Inflammatory macrophage treated with lipopolysaccharide for 4 hours (primary cell): ENCODE measurements around the gene SHISAL1.

Experiments
- DNase-seq: peaks from one replicate; pipeline ENCODE4 v3.0.0-alpha.2; 2020

The SHISAL1 gene

GRCh38 chr22:44298406-44299091 lies 14.2 kb downstream of the SHISAL1 start:
- no peak for DNase-seq

DNA sequence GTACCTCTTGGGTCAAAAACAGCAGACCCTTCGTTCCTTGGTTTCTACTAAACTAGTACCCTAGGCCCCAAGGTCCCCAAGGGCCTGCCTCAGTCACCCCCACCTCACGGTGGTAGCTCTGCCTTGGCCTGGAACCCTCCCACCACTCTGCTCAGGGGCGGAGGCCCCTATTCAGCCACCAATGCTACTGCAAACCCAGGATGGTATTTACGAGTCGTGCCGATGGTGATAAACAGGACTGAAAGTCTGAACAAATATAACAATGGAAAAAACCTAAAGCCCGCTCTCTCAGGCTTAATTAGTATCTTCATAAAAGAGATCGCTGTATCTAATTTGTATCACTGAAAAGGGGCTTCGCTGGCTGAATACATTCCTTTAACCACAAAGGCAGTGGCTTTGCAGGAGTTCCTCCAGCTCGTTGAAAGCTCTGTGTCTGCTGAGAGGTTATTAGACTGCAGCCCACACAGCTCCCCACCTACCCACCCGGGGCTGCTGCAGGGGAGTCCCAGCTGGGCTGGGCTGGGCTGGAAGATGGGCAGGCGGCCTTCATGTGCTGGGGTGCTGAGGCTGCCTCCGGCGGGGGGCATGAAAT lies 15.2 kb downstream of the SHISAL1 start:
- no peak for DNase-seq

DNA sequence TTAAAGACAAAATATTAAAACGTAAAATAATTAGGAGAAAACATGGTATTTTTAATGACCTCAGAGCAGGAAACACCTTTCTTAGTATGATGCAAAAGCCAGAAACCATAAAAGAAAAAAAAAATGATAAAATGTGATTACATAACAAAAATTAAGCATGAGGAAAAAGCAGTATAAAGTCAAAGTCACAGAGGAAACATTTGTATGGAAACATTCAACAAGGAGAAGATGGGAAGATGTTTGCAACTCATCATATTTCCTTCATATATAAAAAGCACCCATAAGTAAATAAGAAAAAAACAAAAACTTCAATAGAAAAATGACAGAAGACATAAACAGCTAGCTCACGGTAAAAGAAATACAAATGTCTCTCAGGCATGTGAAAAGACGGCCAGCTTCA lies 17.3 kb downstream of the SHISAL1 start:
- no peak for DNase-seq

DNA sequence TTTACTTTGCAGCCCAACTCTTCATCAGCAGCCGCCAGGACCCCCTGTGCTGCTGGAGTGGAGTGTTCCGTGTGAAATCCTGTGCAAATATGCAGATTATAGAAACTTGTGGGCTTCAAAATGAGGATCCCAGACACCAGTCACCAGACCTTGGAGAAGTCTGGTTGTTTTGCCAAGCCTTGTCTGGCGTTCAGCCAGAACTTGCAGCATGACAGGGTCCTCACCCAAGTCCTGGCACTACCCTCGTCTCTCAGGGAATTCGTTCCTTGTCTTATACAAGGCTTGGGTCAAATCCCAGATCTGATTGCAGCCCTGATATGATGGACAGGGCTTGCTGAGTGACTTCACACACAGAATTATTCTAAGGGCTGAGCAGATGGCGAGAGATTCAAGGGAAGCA lies 18.9 kb downstream of the SHISAL1 start:
- DNase-seq: no peak

- DNase-seq: no peak
These were observed 19.7 kb downstream of the SHISAL1 start for GRCh38 chr22:44293034-44293433.

- no peak for DNase-seq
These were observed 20.2 kb downstream of the SHISAL1 start for GRCh38 chr22:44292521-44292920.

- DNase-seq: no peak
These were observed 20.9 kb downstream of the SHISAL1 start for GRCh38 chr22:44291674-44292360.

DNA sequence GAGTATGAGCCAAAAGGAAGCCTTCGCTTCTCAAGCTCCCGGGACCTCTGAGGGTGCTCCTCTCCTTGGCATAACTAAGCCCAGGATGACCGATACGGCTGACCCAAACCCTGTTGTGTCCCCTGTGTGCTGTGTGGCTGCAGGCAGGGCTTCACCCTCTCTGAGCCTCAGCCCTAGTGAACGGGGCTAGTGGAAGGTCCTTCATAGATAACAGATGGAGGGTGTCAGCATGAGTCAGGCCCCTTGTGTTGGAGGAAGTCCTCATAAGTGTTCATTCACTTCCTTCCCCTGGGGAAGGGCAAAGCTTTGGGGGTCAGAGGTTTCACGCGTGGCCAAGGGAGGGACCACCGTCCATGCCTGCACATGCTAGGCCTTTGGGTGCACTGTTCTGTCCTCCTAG lies 21.5 kb downstream of the SHISAL1 start:
- peak; percentile 36 for DNase-seq

DNA sequence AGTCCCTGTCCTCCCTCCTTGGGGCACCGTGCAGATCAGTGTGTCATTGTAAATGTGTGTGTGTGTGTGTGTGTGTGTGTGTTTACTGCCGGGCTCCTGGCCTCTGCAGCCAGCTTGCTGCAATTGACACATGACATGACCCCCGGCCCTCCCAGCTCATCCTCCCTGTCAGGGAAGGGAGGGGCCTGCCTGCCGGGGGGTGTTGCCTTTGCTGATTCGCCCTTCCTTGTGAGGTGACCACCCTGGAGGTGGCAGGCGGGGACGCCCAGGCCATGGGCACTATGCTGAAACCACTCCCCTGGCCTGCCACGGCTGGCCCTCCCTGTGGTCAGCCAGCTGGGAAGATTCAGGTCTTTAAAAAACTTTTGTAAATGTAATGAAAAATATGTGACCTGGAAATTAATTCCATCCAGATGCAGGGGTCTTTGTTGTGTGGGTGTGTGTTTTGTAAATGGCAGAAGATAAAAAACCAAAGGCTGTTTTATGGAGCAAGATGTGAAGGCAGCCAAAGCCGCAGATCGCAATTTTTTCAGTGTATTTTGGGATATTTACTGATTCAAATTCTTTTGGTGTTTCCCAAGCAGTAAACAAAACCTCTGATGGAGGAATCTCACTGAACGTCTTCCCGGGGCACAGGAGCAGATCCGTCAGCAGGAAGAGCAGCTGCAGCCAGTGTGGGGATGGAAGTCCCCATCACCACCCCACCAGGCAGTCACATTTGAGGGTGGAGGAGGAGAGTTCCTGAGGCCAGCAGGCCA lies 23.2 kb downstream of the SHISAL1 start:
- DNase-seq: no peak

DNA sequence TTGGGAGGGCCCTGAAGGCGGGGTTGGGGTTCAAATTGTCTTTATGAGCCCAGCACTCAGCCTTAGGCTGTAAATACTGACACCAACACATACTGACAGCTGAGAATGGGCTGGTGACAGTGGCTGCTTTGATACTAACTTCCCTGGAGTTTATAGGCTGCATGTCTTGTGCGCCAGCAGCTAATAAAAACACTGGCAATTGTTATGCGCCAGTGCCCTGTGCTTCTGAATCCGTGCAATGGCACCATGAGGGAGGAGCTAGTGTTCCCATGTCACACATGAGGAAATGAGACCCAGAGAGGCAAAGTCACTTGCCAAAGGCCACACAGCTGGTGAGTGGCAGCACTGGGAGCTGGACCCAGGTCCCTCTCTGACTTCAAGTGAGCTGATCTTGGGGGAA lies 23.8 kb downstream of the SHISAL1 start:
- no peak for DNase-seq

DNA sequence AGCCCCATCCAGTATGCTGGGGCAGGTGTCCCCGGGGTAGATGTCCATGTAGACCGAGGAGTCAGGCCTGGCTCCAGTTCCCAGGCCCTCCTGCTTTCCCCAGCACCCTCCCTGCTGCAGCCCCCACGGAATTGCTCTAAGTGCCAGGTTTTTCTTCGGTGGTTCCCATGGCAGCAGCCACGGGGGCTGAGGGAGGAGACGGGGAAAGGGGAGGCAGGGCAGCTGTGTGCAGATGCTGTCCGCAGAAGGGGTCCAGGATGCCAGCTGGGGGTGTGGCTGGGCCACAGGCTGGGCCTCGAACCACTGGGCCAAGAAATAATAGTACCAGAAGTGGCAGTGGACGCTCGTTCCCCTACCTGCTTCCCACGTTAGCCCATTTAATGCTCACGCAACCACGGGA lies 25.0 kb downstream of the SHISAL1 start:
- no peak for DNase-seq

DNA sequence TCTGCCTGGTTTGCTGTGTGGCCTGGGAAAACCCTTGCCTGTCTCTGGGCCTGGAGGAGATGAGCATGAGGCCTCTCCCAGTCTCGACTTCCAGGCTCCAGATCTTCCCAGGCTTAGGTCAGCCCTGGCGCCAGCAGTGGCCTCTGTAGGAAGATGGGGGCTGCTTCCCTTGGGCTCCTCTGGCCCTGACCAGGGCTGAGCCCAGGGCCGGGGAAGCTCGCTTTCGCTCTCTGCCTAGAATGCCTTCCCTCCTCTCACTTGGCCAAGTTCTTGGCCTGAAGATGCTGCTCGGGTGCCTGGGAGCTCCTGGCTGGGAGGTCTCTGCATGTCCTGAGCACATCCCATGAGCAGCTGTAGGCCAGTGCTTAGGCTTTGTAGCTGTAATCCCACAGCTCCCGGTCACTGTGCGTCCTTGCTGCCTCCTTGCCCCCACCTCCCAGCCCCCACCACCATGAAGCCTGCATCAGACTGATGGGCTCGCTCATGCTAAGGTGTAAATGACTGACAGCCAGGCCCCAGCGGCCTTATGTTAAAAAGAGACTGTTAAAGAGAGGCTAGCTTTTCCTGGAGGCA lies 25.5 kb downstream of the SHISAL1 start:
- no peak for DNase-seq

DNA sequence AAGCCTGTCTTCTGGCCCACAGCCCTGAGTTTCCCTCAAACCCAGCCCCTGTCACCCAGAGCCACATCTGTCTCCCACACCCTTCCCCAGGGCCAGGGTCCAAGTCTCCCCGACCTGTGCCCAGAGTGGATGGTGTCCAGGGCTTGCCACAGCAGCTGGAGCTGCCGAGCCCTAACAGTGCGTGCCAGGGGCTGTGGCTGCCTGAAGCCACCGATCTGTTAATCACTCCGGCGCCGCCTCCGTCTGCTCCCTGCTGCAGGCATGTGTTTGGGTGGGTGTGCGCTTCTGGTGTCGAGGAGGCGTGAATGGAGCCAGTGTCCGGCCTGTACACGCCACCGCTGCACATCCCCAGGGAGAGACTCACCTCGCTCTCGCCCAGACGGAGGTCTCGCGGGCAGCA lies 26.1 kb downstream of the SHISAL1 start:
- no peak for DNase-seq

GRCh38 chr22:44284711-44285110 lies 28.0 kb downstream of the SHISAL1 start:
- no peak for DNase-seq

DNA sequence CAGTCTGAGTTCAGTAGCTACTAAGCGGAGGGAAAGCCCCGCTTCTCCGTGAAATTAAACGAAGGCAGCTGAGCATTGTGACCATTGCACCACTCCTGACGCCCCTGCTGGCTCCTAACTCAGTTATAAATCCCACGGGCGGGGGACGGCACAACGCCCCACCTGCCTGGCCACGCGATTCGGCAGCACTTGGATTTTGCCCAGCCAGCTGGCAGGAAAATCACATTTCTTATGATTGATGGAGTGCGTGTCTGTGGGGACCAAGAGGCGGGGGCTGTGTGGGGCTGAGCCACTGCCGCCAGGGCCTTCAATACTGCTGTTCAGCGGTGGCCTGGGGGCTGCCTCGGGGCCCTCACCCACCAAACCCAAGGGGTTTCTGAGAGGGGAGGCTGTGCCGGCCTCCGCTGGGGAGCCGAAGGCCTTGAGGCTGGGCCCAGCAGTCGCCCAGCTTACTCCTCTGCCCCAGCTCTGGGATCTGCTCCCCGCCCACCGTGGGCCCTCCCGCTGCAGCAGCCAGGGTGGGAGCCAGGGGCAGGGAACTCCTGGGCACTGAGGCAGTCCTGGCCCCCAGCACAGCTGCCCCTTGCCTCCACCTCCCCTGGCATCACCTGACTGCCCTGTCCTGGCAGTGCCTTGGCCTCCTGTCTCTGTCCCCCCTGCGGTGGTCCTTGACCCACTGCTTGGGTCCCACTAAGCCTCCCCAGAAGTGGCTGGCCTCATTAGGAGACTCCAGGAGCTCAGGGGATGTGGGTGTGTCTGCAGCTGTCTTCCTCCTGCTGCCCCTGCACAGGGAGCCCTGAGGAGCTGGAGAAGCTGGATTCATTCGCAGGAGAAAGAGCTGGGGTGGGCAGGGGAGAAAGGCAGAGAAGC lies 30.7 kb downstream of the SHISAL1 start:
- no peak for DNase-seq

GRCh38 chr22:44280665-44281188 lies 32.0 kb downstream of the SHISAL1 start:
- no peak for DNase-seq

DNA sequence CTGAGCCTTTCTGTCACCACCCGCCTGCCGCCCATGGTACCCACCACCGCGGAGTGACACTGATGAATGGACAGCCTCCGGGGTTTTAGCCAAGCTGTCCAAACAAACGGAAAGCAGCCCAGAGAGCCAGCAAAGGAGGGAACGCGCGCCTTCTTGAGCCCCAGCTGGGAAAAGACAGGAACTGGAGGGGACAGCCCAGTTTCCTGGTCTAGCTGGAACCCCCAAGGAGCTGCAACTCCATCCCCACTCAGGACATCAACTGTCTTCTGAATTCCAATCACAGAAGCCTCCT lies 33.7 kb downstream of the SHISAL1 start:
- DNase-seq: no peak

DNA sequence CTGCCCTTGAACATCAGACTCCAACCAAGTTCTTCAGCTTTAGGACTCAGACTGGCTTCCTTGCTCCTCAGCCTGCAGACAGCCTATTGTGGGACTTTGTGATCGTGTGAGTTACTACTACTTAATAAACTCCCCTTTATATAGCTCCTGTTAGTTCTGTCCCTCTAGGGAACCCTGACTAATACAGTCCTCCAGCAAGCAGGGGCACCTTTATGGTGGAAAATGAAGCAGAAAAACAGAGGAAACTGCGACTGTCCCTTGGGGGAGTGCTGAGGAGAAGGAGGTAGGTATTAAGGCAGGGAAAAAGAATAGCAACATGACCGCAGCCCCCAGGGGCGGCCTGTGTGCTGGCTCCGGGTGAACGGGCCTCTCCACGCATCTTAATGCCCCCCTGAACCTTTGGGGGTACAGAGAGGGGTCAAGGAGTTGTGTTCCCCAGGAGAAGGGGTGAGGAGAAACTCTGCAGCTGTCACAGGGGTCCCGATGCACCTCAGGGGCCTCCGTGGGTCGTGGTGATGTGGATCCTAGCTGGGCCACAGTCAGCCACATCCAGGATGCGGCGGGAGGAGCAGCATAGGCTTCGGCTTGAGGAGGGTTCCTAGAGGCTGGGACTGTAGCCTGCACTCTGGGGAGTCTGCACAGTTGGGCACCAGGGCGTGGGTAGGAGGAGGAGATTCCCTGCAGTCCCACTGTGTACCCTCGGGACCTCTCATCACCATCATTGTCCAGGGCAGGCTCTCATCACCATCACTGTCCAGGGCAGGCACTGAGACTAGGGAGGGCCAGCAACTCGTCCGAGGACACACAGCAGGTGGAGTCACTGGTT lies 34.3 kb downstream of the SHISAL1 start:
- no peak for DNase-seq

- DNase-seq: no peak
These were observed 35.2 kb downstream of the SHISAL1 start for GRCh38 chr22:44277386-44278135.

- no peak for DNase-seq
These were observed 35.9 kb downstream of the SHISAL1 start for GRCh38 chr22:44276706-44277356.
